HPDE6-E6E7 (cell line): Measurements from ENCODE around the gene HTN3.
"Not testable (repeated sequence)": the region's sequence is repeated elsewhere in the genome, so short reads cannot be mapped to it uniquely, and the experiment has no call there.

Experiments
- DNase-seq: peaks from one replicate; pipeline ENCODE4 v3.0.0; 2011; ENCODE audit warnings: missing footprints; ENCODE audit errors: extremely low spot score

HTN3 gene

DNA sequence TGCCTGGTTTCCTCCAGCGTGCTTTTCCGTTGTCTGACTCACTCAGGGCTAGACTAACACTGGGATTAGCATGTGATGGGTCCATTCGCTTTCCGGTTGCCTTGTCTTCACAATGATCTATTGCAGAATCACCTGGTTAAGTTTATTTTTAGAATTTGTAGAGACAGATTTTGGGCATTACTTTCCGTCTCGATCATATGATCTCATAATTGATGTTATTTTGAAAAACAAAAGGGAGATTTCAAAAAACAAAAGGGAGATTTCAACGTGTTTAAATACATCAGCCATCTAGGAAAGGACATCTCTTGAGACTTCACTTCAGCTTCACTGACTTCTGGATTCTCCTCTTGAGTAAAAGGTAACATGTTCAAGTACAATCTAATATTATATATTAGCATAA lies at the start of gene HTN3:
Gene HTN3 (plus strand): TSS at position 301 of the 400 bp plus-strand sequence. CDS start 2,282 bp downstream, outside the sequence.
- DNase-seq = not testable (repeated sequence)

DNA sequence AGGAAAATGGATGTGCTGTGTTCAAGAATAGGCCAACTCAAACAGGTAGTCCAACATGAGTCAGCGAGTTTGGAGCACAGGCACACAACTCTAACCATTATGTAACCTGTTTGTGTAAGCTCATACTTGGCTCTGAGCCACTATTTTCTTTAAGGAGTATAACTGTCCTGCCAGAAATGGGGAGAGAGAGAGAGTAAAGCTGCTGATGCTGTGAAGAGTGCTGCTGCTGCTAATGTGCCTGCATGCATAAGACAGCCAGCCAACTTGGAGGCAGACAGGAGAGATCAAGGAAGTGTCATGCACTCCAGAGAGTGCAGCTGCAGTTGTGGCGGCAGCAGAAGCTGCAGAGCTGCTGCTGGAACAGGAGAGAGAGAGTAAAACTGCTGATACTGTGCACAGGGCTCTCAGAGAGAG lies 44.2 kb upstream of the HTN3 start:
- no peak for DNase-seq

GRCh38 chr4:69986663-69987062 lies 41.6 kb upstream of the HTN3 start:
- DNase-seq = no peak

DNA sequence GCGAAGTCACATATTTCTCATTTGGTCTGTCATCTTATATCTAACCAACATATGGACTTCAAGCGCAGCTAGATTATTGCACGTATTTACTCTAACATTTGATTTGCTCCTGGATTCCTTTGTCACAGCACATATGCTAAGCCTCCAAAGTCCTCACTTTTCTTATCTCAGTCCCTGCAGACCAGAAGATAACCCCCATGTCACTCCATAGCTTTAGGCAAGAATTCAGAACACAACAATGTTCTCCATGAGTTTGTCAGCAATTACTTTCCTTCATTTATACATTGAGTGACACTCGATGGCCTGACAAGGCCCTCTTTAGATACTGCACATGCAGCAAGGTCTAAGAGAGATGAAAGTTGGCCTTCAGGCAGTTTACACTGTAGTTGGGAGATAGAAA lies 37.2 kb upstream of the HTN3 start:
- no peak for DNase-seq

DNA sequence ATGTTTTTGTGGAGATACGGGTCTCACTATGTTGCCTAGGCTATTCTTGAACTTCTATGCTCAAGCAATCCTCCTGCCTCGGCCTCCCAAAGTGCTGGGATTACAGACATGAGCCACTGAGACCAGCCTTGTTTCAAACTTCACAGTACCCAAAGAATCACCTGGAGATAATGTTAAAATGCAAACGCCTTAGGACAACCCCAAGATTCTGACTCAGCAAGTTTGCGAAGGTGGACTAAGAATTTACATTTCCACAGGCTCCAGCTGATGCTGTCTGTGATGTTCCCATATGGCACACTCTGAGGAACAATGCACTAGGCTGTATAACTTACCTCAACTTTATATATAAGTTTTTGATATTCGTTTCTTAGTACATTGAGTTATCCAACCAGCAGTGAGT lies 33.5 kb upstream of the HTN3 start:
- no peak for DNase-seq

DNA sequence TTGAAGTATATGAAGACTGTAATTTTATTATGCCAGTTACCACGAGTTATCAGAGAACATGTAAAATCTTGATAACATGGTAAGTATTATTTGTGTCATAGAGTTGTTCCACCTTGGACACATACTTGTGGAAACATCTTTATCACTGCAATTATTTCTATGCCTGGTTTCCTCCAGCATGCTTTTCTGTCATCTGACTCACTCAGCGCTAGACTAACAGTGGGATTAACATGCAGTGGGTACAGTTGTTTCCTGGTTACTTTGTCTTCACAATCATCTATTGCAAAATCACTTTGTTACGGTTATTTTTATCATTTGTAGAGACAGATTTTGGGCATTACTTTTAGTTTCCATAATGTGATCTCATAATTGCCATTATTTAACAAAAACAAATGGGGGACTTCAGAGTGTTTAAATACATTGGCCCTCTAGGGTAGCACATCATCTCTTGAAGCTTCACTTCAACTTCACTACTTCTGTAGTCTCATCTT lies 32.7 kb upstream of the HTN3 start, which contains the start of gene STATH:
Gene STATH (plus strand): TSS at position 441 of the 491 bp plus-strand sequence. CDS start 2,472 bp downstream, outside the sequence.
- DNase-seq = peak; percentile 56

DNA sequence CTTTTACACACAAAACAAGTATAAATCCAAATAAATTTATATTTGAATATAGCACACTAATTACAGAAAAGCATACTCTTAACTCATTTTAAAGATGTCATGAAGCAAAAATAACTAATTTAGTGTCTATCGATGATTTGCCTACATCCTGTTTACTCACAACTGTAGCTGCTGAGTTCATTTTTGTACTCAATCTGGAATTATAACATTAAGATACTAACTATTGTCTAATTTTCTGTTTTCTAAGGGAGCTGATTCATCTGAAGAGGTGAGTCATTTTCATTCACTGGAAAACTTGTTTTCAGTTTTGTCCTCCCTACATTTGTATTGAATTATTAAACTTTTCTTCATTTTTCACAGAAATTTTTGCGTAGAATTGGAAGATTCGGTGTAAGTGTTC lies 28.8 kb upstream of the HTN3 start:
- no peak for DNase-seq

DNA sequence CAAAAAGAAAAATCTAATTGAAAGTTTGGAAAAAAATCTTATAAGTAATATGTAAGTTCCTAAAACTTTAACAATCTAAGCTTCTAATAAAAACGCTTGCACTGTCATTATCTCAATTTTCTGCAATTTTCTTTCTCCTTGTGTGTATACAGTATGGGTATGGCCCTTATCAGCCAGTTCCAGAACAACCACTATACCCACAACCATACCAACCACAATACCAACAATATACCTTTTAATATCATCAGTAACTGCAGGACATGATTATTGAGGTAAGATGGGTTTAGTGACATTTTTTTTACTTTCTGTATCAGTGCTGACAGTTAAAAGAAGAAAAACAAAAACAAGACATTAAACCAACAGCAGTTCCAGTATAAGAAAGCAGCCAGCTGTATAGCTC lies 27.5 kb upstream of the HTN3 start:
- DNase-seq = no peak

GRCh38 chr4:70002507-70002906 lies 25.8 kb upstream of the HTN3 start:
- DNase-seq = no peak

- DNase-seq = no peak
These were observed 19.5 kb upstream of the HTN3 start for GRCh38 chr4:70008771-70009170.

- DNase-seq = not testable (repeated sequence)
These were observed 9.3 kb upstream of the HTN3 start for GRCh38 chr4:70019006-70019405.

GRCh38 chr4:70023218-70023617 lies 5.0 kb upstream of the HTN3 start:
- DNase-seq = no peak

GRCh38 chr4:70027011-70027410 lies 1.2 kb upstream of the HTN3 start:
- DNase-seq = no peak

- DNase-seq = not testable (repeated sequence)
These were observed 9.3 kb downstream of the HTN3 start for GRCh38 chr4:70037559-70037958.

- DNase-seq = not testable (repeated sequence)
These were observed 11.7 kb downstream of the HTN3 start for GRCh38 chr4:70039928-70040327.

DNA sequence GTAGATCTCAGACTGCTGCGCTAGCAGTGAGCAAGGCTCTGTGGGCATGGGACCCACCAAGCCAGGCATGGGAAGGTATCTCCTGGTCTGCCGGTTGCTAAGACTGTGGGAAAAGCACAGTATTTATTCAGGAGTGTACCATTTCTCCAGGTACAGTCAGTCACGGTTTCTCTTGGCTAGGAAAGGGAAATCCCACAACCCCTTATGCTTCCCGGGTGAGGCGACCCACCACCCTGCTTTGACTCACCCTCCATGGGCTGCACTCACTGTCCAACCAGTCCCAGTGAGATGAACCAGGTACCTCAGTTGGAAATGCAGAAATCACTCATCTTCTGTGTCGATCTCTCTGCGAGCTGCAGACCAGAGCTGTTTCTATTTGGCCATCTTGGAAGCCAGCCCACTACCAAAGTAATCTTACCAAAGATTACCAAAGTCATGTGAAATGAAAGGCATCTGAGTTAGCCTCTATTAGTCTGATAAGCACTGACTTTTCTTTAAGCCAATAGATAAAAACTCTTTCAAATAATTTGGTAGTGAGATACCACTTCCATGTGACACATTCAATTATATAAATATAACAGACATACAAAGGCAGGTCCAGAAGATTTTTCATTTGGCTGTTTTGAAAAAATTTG lies 13.5 kb downstream of the HTN3 start:
- DNase-seq = no peak

DNA sequence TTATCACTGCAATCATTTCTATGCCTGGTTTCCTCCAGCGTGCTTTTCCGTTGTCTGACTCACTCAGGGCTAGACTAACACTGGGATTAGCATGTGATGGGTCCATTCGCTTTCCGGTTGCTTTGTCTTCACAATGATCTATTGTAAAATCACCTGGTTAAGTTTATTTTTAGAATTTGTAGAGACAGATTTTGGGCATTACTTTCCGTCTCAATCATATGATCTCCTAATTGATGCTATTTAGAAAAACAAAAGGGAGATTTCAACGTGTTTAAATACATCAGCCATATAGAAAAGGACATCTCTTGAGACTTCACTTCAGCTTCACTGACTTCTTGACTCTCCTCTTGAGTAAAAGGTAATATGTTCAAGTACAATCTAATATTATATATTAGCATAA lies 21.9 kb downstream of the HTN3 start, which contains the start of gene HTN1:
Gene HTN1 (plus strand): TSS at position 301 of the 400 bp plus-strand sequence. CDS start 2,639 bp downstream, outside the sequence.
- not testable (repeated sequence) for DNase-seq

GRCh38 chr4:70056534-70056933 lies 28.3 kb downstream of the HTN3 start:
- not testable (repeated sequence) for DNase-seq

GRCh38 chr4:70057651-70058050 lies 29.4 kb downstream of the HTN3 start:
- DNase-seq = no peak

- no peak for DNase-seq
These were observed 30.9 kb downstream of the HTN3 start for GRCh38 chr4:70059149-70059548.

GRCh38 chr4:70062000-70062399 lies 33.7 kb downstream of the HTN3 start:
- no peak for DNase-seq

- no peak for DNase-seq
These were observed 51.9 kb downstream of the HTN3 start for GRCh38 chr4:70080205-70080604.
